Left colon (tissue), 2 donors: Measurements from ENCODE around the gene UBAC2. TPM values are rescaled to one million over a fixed set of nuclear protein-coding genes. Genes with fewer than 3 reads are reported as not detected.

Experiments used
- ATAC-seq: fragments of 200-7000 bp; cut with Tn5 transposase; one replicate; pipeline ENCODE4 v1.9.1; 2020; ENCODE audit warnings: mild to moderate bottlenecking, moderate library complexity
- DNase-seq, 2 donors: peaks; one replicate each; pipeline ENCODE4 v3.0.0-alpha.2; 2020
- intact Hi-C, 2 donors: fragments of 100-400 bp; cut with DNase I in 1 of 2; cut with micrococcal nuclease in 1 of 2; formaldehyde crosslinking; loops; one replicate each; pipeline versions ENCODE4 v1.11.2 to v1.14.0; 2022; cut with DNase I, micrococcal nuclease
- total RNA-seq, 2 donors: library from RNA; stranded (reverse); fragmentation: NEBNext Ultra II Directional; extraction: Animal tissue kit (Norgen Biotek cat#: 25700); gene quantifications; one replicate each; pipeline ENCODE4 v1.2.1, GENCODE V29; 2021
- donor health status: DM: no; HTN: no; CAD: no.
- donor health status: DM: yes; HTN: yes; CAD: no.

Gene UBAC2
- total RNA-seq, 2 donors from 2014 or later: 63.7 to 75.5 TPM

DNA sequence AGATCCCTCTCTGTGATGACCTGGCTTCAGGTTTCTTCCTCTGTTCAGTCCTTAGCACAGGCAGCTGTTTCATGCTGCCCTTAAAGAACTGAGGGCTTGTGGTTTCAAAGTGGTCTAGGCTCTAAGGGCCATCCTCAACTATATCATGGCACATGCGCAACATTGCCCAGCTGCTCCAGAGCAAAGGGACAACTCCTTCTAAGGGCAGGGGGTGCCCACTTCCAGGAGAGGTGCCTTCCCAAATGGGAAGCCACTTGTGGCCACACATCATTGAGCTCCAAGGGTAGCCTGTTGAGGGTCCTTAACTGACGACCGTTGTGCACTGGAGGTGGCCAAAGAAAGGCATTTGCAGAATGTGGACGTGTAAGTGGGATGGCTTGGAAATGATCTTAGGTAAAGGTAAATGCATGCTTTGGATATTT lies 99.3 kb downstream of the UBAC2 start:
- no peak for DNase-seq
- intact Hi-C loops: no loop called here
- no peak for ATAC-seq

DNA sequence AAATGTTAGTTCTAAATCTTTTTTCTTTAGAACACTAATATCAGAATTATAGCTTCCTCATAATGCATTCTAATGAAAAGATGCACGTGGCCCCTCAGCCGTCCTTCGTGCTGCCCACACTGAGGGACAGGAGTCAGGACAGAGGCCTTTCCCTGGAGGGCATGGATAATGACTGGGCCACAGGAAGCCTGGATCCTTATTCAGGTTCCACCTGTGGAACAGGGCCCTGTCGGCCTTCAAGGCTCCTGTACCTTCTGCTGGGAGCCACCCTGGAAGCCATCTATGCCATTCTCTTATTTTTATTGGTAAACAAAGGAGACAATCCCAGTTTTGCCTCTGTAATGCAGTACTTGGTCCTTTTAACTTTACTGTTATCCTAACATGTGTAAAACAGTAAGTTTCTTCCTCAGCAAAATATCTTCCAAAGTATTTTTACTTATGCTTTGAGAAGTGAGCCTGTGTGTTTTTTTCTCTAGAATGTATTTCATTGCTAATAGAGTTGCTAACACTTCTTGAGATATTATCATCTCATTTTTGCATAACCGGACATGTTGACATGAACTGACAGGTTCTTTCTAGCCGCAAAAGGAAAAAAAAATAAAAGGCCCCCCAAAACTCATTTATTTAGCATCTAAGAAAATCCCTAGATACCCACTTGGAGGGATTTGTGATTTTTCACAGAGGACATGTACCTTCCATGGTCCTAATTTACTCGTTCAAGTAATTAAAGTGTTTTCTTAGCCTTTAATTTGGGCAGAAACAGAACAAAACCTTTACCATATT lies 100.6 kb downstream of the UBAC2 start:
- ATAC-seq: no peak
- intact Hi-C loops: no loop called here
- no peak for DNase-seq

DNA sequence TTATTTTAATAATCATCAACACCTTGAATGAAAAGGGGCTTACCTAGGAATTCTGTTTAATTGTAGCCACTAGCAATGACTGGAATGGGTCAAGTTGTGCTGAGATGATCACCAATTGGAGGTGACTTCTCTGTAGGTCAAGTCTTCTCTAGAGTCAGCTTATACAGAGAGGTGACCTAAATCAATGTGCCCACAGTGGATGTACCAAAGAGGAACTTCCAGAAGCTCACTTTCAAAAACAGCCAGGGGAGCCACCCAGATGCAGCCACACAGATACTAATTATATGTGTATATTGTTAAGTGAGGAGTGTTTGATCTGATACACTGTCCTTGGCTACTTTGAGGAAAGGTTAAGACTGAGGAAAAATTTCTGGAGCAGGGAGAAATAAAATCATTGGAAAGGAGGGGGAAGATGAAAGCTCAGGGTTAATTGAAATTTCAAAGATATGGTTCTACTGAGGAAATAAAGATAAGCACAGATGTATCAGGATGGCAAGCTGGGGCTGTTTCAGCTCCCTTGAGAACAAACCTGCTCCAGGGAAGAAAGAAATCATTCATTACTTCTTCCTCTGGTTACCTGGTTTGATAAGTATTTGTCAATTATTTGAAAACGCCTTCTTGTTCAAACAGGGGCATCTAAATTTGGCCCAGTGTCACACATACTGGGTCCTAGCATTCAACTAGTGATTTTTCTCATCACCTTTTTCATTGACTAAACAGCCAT lies 101.4 kb downstream of the UBAC2 start:
- intact Hi-C loops: no loop called here
- DNase-seq (no peak), ATAC-seq (no peak)

DNA sequence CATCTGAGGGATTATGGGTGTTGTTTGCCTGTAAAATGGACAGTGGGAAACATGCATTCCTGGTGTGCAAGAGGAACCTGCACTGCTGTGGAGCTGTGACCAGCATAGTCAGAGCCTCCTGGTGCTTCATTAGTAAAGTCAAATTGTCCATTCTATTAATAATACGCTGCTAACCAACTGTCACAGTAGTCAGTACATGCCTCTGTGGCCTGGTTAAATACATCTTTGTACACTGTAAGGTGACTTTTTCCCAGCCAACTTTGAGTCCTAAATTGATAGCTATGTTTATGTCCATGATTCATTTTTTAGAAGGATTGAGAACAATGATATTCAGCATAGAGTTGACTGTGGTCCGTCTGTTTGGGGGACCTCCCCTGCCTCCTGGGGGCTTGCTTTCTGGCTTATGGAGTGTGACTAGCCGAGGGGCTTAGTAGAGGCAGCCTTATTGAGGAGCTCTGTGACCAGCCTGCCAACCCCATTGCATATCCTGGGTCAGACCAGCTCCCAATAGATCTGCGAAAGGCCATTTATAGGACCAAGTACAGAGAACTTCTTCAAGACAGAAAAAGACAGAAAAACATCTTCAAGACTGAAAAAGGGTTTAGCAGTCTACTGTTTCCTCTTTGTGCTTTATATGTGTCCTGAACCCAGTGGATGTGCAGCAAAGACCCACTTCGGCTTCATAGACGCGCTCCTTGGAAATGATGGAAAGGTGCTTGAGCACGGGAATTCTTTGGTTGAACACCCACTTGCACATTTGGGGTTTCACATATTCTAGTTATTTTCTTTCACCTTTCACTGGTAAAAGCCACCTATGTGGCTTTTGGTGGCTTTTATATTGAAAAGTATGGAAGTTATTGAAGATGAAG lies 102.2 kb downstream of the UBAC2 start:
- ATAC-seq: no peak
- intact Hi-C loops: no loop called here
- DNase-seq: no peak

DNA sequence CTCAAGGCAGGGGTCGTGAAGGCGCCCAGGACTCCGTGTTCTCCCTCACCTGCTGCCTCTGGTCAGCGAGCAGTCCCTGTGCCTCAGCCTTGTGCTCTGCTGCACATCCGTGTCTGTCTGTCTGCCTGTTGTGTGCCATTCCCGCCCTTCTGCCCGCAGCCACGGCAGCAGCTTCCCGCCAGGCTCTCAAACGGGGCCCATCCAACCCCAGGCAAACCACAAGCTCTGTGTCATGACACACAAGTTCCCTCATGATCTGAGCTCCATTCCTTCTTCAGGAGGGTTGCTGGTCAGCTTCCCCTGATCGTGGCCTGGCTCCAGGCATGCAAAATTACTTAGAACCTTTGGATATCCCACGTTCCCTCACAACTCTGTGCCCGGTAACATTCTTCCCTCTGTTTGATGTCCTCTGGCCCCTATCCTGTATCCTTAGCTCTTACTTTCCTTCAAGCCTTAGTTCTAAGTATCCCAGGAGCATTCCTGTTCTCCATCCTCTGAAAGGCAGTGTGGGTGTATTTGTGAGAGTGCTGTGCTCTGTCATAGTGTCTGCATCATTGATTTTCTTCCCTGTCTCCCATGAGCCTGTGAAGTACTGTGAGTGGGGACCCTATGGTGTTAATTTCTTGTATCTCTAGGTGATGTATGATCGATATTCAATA lies 103.3 kb downstream of the UBAC2 start:
- no peak for ATAC-seq
- DNase-seq: peak in 1 of 2 donors; percentile 32
- intact Hi-C loops: no loop called here

DNA sequence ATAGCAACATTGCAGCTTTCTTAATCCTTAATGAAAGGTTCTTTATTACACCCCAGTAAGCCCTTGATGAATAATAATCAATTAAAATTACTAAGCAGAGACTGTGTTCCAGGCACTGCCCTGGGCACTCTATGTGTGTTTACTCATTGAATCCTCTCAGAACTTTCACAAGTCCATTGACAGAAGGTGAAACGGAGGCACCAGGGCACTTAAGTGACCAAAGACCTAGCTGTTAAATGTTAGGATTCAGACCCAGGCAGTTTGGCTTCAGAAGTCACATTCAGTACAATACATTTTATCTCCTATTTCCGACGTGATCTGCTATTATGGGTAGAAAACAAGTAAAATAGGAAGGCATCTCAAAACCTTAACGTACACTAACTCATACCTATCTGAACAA lies 103.9 kb downstream of the UBAC2 start:
- no peak for DNase-seq

DNA sequence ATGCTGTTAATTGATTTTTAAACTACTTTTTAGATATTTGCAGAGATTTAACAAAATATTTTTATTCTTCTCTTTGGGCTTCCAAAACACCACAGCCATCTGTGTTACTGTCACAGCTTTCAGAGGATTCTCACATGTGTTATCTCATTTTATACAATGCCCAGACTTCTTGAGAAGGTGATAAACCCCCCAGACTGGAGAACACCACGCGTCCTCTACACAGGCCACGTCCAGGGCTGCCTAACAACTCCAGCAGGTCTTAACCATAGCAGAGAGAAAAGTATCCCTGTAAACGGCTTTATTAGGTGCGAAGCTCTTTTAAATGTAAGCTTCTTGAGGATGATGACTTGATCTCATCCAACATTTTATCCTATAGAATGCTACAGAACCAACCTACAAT lies 104.5 kb downstream of the UBAC2 start:
- ATAC-seq (no peak), DNase-seq (no peak)
- intact Hi-C loops: no loop called here

More for the DNA sequence above, 103.9 kb downstream of the UBAC2 start:
- ATAC-seq: no peak
- intact Hi-C loops: no loop called here

DNA sequence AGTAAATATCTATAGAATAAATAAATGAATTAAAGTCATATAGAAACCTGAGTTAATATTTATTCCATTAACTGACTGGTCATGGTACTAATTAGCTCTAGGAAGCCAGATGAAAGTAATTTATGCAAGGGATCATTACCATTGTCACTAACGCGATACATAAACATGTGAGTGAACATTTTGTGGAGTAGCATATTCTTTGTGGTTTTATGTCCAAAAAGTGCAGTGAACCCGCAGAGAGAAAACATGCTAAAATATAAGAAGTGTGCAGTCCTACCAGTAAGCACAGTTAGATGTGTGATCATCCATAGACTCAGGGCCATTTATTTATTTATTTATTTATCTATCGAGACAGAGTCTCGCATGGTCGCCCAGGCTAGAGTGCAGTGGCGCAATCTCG lies 104.9 kb downstream of the UBAC2 start:
- DNase-seq (no peak), ATAC-seq (no peak)
- intact Hi-C loops: no loop called here

DNA sequence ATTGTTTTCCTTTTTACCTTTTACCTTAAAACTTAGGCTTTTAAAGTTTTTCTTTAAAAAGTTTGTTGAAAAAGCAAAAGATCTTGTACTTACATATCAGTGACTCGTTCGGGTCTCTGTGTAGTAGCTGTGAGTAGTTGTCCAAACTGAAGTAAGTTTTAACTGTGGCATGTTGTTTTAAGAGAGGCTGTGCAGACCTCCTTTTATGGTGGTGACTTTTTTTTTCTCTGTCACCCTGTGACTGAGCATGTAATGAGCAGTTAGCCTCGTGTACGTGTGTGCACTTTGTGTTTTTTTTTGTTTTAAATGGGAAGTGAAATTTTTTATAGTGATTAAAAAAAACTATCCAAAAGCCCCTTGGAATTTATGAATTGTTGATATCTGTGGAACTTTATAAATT lies 106.6 kb downstream of the UBAC2 start, which contains the start of gene GPR183:
Gene GPR183, minus strand, starts transcription at position 153 of the 400 bp plus-strand sequence. CDS start 11,254 bp downstream, outside the sequence.
- intact Hi-C loops: no loop called here
- DNase-seq (no peak), ATAC-seq (peak; percentile 49)

DNA sequence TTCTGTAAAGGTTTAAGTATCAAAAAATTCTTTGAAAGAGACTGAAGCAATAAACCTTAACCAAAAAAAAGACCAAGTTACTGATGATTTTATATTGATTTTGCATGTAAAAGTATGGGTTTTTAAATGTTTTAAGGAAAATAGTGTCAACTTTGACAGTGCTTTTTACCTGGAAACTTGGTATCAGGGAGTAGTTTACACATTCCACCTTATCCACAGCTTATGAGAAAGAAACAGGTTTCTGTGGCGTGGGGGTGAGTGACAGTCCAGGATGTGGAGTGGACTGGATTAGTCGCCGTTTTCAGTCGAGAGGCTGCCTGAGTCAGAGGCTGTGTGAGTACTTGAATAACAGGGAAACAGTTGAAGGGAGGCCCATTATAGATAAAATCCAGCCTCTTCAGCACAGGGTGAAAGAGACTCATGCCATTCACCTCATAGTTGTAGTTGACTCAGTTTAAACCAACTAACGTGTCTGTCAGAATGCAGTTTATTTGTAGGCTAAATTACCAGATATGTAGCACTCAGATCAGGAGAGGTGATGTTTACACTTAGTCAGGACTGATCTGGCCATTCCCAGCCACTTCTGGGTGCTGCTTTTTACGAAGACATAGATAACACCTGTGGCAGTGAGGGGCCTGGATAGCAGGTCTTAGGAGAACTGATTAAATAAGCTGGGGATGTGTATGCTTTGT lies 107.1 kb downstream of the UBAC2 start:
- ATAC-seq (peak; percentile 24), DNase-seq (peak in 1 of 2 donors; percentile 36)
- intact Hi-C loops: no loop called here

DNA sequence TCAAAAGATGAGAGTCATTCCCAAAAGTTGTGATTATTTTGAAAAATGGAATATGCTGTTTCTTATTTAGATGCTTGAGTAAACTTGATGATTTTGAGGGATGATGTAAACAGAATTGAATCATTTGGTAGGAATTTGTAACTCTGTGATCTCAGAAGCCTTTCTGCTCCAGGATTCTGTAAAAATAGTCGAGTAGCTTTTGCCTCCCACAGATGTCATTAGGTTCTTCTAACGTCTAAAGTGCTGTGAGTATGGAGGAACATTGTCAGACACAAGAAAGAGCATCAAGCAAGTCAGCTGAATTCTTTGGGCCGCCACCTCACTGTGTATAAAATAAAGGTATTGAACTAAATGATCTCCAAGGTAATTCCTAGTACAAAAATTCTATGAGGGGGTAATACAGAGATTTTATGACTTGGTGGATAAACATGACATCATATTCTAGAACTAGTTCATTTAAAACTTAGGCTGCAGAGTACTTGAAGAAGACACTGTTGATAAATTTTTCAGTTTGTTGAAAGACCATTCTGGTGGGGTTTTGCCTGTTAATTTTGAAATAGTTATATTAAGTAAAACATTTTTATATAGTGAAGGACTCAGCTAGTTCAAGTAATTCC lies 107.9 kb downstream of the UBAC2 start:
- intact Hi-C loops: no loop called here
- DNase-seq: no peak
- no peak for ATAC-seq

DNA sequence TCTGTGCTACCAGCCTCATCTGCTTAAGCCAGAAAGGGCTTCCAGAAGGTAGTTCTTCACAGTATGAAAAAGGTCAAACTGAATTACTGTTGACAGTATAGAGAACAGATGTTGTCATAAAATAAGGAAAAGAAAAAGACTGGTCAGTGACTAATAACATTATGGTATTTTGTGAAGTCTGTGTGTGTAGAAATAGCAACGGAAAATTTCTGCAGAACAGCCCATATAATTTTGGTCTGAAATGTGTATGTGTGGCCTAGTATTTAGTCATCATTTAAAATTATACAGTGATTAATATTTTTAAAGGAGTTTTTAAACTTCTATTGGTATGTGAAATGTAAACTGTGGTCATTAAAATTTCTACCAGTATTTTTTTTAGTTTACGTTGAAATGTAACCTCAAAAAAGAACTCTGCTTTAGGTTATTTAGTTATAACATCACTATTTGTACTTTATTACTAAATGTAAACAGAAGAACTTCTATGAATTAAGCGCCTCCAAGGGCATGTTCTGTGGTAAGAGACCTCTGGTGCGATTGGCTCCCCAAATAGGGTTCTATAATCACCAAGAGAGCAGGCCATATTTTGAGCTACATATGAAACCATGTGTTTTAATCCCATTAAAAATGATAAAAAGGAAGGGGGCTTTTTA lies 109.9 kb downstream of the UBAC2 start:
- no peak for DNase-seq
- ATAC-seq: no peak
- intact Hi-C loops: no loop called here

DNA sequence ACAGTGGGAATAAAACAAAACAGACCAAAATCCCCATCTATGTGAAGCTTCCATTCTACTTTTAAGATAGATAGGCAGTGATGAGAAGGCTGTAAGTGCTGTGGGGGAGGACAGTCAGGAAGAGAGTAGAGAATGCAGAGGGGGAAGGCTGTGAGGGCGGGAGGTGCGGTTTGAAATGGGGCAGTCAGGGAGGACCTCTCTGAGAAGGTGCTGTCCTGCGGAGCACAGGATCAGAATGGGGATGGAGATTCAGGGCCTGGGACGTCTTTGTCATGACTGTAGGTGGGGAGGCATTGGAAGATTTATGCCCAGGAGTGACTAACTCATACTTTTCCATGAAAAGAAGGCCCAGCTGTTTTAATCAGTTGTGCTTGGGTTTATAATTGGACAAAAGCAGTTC lies 110.5 kb downstream of the UBAC2 start:
- ATAC-seq: no peak
- intact Hi-C loops: no loop called here
- no peak for DNase-seq

DNA sequence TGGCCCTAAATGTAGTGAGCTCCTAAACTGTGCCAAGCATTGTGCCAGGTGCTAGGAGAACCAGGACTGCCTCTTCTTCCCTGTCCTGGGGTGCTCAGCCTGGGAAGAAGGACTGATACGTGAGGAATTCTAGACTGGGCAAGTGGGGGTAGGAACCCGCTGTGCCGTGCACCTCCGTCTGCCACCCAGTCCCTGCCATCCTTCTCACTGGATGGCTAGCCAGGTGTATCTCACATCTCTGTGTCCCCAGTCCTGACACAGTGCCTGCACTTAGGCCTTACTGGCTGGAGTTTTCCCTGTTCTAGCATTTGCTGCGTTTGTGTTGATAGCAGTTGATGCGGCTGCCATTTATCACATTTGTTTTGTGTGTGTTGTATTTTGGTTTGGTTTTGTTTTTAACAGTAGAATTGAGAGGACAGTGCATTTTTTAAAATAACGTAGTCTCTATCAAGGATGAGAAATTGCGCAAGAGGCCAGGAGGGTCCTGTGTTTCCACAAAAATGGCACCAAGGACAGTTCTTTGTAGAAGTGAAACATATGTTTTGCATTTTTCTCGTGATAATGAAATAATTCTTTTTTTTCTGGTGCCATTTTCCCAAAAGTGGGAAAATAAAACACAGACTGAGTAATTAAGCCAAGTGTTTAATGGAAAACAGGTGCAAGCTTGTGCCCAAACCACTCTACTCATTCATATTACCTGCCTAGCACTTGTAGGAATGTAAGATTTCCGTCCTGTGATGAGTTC lies 111.3 kb downstream of the UBAC2 start:
- DNase-seq (no peak), ATAC-seq (no peak)
- intact Hi-C loops: no loop called here

DNA sequence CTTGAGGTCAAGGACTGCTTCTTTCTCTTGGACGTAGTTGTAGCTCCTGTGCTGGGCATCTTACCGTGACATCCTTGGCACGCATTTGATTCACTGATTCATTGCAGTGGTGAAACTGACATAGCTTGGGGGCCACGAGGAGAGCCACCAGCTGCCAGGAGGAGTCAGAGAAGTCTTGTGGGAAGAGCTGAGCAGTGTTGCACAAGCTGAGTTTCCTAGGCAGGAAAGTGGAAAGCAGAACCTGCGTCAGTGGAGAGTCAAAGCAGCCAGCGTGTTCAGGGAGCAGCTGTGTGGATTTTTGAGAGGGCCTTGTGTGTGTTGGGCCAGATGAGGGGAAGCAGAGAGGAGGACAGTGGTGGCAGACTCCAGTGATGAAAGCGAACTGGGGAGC lies 111.8 kb downstream of the UBAC2 start:
- DNase-seq (peak in 1 of 2 donors; percentile 66), ATAC-seq (peak; percentile 23)
- intact Hi-C loops: no loop called here

DNA sequence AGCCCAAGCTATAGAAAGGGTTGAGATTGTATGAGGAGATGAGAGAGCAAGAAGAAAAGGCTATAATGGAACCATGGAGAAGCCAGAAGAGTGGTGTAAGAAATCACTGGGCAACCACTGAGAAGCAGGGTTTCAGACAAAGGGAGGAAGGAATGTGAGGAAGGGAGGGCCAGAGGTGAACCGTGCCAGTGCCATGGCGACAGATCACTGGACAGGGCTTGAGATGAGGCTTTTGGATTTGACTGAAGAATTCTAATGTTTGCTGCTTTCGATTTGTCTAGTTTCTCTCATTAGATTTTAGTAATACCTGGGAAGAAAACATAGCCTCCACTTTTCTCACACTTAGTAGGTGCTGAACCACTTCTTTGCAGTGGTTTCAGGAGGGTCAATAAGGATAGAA lies 112.8 kb downstream of the UBAC2 start:
- intact Hi-C loops: no loop called here
- ATAC-seq: peak; percentile 25
- DNase-seq: no peak

DNA sequence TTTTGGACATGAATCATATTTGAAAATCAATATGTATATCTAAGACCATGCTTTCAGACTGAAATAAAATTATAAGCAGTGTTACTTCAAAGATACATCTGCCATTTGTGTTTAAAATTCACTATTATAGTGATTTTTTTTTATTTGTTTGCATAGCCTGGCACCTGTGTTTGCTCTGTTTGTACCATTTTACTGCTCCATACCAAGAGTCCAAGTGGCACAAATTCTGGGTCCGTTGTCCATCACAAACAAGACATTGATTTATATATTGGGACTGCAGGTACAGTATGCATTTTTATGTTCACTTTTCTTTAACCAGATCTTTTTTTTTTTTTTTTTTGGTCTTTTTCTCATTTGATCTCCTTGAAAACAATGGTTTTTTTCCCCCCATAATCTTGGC lies 113.3 kb downstream of the UBAC2 start:
- DNase-seq (no peak), ATAC-seq (peak; percentile 76)
- intact Hi-C loops: no loop called here
